GM23248 (cell line): Measurements from ENCODE around the gene STIM1. TPM values are rescaled to one million over a fixed set of nuclear protein-coding genes. Genes with fewer than 3 reads are reported as not detected.
A peak's percentile ranks its signal among the peaks of the same experiment; 100 is the strongest.

ENCODE experiments used
- DNase-seq: peaks from one replicate; pipeline ENCODE4 v3.0.0-alpha.2; 2015
- H2AFZ ChIP-seq: fragments of 200-600 bp; sonication (generic); 2 replicates; pipeline ENCODE4 v1.6.1; 2016; ENCODE audit warnings: antibody characterized with exemption
- H3F3A ChIP-seq: fragments of 200-600 bp; sonication (generic); 2 replicates; pipeline ENCODE4 v1.6.1; 2016; ENCODE audit warnings: mild to moderate bottlenecking, antibody characterized with exemption, mixed run types; ENCODE audit not compliant: insufficient read depth
- H3K27ac ChIP-seq: fragments of 200-600 bp; sonication (generic); 2 replicates; pipeline ENCODE4 v1.5.1; 2016; ENCODE audit warnings: mild to moderate bottlenecking
- H3K27me3 ChIP-seq: fragments of 200-600 bp; sonication (generic); replicated peaks from 2 replicates; pipeline ENCODE4 v1.6.1; 2016; ENCODE audit warnings: mild to moderate bottlenecking; ENCODE audit not compliant: insufficient read depth
- H3K36me3 ChIP-seq: fragments of 200-600 bp; sonication (generic); 2 replicates; pipeline ENCODE4 v1.6.1; 2016; ENCODE audit warnings: low read depth, mild to moderate bottlenecking
- H3K4me1 ChIP-seq: fragments of 200-600 bp; sonication (generic); 2 replicates; pipeline ENCODE4 v1.6.1; 2016; ENCODE audit warnings: mild to moderate bottlenecking; ENCODE audit not compliant: insufficient read depth
- H3K4me2 ChIP-seq: fragments of 200-600 bp; sonication (generic); one replicate; pipeline ENCODE4 v1.6.1; 2016; ENCODE audit warnings: mild to moderate bottlenecking; ENCODE audit not compliant: unreplicated experiment
- H3K4me3 ChIP-seq: fragments of 200-600 bp; sonication (generic); 2 replicates; pipeline ENCODE4 v1.5.1; 2016; ENCODE audit warnings: mild to moderate bottlenecking
- H3K79me2 ChIP-seq: fragments of 200-600 bp; sonication (generic); 2 replicates; pipeline ENCODE4 v1.6.1; 2016; ENCODE audit warnings: mild to moderate bottlenecking; ENCODE audit not compliant: insufficient read depth
- H3K9ac ChIP-seq: fragments of 200-600 bp; sonication (generic); 2 replicates; pipeline ENCODE4 v1.6.1; 2016; ENCODE audit warnings: mild to moderate bottlenecking
- H3K9me2 ChIP-seq: fragments of 200-600 bp; sonication (generic); 2 replicates; pipeline ENCODE4 v1.6.1; 2016; ENCODE audit warnings: mixed run types, mild to moderate bottlenecking, moderate library complexity; ENCODE audit not compliant: insufficient read depth
- H3K9me3 ChIP-seq: fragments of 200-600 bp; sonication (generic); one replicate; pipeline ENCODE4 v1.6.1; 2017; ENCODE audit warnings: low read depth
- H4K20me1 ChIP-seq: fragments of 200-600 bp; sonication (generic); 2 replicates; pipeline ENCODE4 v1.6.0; 2016; ENCODE audit not compliant: insufficient read depth
- EZH2 ChIP-seq: fragments of 200-600 bp; sonication (generic); IDR thresholded peaks from 2 replicates; pipeline ENCODE4 v1.6.1; 2018; ENCODE audit warnings: antibody characterized with exemption, mild to moderate bottlenecking; ENCODE audit not compliant: insufficient read depth, poor library complexity, severe bottlenecking
- EZH2phosphoT487 ChIP-seq: fragments of 200-600 bp; sonication (generic); IDR thresholded peaks from 2 replicates; pipeline ENCODE4 v1.6.1; 2018; ENCODE audit warnings: antibody characterized with exemption, moderate library complexity, mild to moderate bottlenecking, low read depth; ENCODE audit not compliant: insufficient read depth
- WGBS, 2 experiments: methylation state at CpG; one replicate each; pipeline ENCODE4 v1.1.6; 2015 to 2017; ENCODE audit warnings: low lambda C conversion rate in 2 of 2, low coverage in 1 of 2; ENCODE audit errors: missing lambda C conversion rate in 2 of 2; 5-methylcytosine and 5-hydroxymethylcytosine counted together
- in situ Hi-C: fragments of 300-500 bp; cut with MboI; formaldehyde crosslinking; loops from 2 replicates; pipeline ENCODE4 v1.15.0; 2020
- polyA plus RNA-seq: library from polyadenylated mRNA; unstranded; fragments of >200 nt; fragmentation: Nextera tagmentation; extraction: Ambion mirVana; gene quantifications from 2 replicates; pipeline ENCODE4 v1.2.1, GENCODE V29; 2016
- total RNA-seq: library from RNA; depleted of rRNA; stranded (reverse); fragments of >200 nt; shearing (Covaris generic); gene quantifications from 2 replicates; pipeline ENCODE4 v1.2.3, GENCODE V29; 2014

Gene STIM1
- total and polyA plus RNA-seq, 2 experiments from 2014 or later = 22.3 to 24.6 TPM

GRCh38 chr11:4064278-4064955 lies 209.0 kb downstream of the STIM1 start:
- TF ChIP-seq EZH2 = no peak
- no peak for TF ChIP-seq EZH2phosphoT487
- H3F3A ChIP-seq = no peaks in the 10 kb centered on the region
- 76 to 87% methylated on average over 1 of the region's 1 CpG for WGBS, 2 experiments
- no peak overlapping the region for H3K9ac ChIP-seq
- H3K27me3 ChIP-seq = no peaks in the 10 kb centered on the region
- no peaks in the 10 kb centered on the region for H3K36me3 ChIP-seq
- H3K4me1 ChIP-seq = peaks cover 10% of the 10 kb centered on the region
- DNase-seq = no peak
- no peaks in the 10 kb centered on the region for H3K9me2 ChIP-seq
- no peaks in the 10 kb centered on the region for H4K20me1 ChIP-seq
- H2AFZ ChIP-seq = no peak overlapping the region
- in situ Hi-C loops = no loop called here
- H3K79me2 ChIP-seq = no peaks in the 10 kb centered on the region
- H3K4me2 ChIP-seq = no peak overlapping the region
- H3K9me3 ChIP-seq = no peaks in the 10 kb centered on the region
- H3K27ac ChIP-seq = no peak overlapping the region
- no peak overlapping the region for H3K4me3 ChIP-seq

- WGBS, 2 experiments = 100% methylated on average over 1 of the region's 1 CpG
These were observed 209.6 kb downstream of the STIM1 start for GRCh38 chr11:4065086-4065485.

GRCh38 chr11:4065601-4066377 lies 210.3 kb downstream of the STIM1 start:
- no peaks in the 10 kb centered on the region for H3F3A ChIP-seq
- no peak overlapping the region for H3K9ac ChIP-seq
- no peak overlapping the region for H2AFZ ChIP-seq
- no peaks in the 10 kb centered on the region for H4K20me1 ChIP-seq
- in situ Hi-C loops = loop anchor here (5.0 kb wide), 1 partner anchor 218 kb away; no protein-coding TSS in a partner anchor
- H3K27ac ChIP-seq = no peak overlapping the region
- WGBS, 2 experiments = 52 to 56% methylated on average over 2 of the region's 2 CpGs
- no peaks in the 10 kb centered on the region for H3K9me3 ChIP-seq
- H3K79me2 ChIP-seq = no peaks in the 10 kb centered on the region
- H3K9me2 ChIP-seq = no peaks in the 10 kb centered on the region
- no peaks in the 10 kb centered on the region for H3K36me3 ChIP-seq
- H3K4me3 ChIP-seq = no peak overlapping the region
- H3K27me3 ChIP-seq = no peaks in the 10 kb centered on the region
- H3K4me1 ChIP-seq = peaks cover 10% of the 10 kb centered on the region
- peak; percentile 26 for DNase-seq
- TF ChIP-seq EZH2phosphoT487 = no peak
- TF ChIP-seq EZH2 = no peak
- no peak overlapping the region for H3K4me2 ChIP-seq

More at GRCh38 chr11:4065086-4065485, 209.6 kb downstream of the STIM1 start:
- Histone ChIP-seq H3K4me2 (no peak overlapping the region), H2AFZ (no peak overlapping the region), H3K27me3 (no peaks in the 10 kb centered on the region), H3K9ac (no peak overlapping the region), H3K36me3 (no peaks in the 10 kb centered on the region), H3K79me2 (no peaks in the 10 kb centered on the region), H3K27ac (no peak overlapping the region), H3K9me3 (no peaks in the 10 kb centered on the region), H4K20me1 (no peaks in the 10 kb centered on the region), H3F3A (no peaks in the 10 kb centered on the region), H3K9me2 (no peaks in the 10 kb centered on the region), H3K4me3 (no peak overlapping the region), H3K4me1 (peaks cover 10% of the 10 kb centered on the region)
- in situ Hi-C loops = loop anchor here (5.0 kb wide), 1 partner anchor 218 kb away; no protein-coding TSS in a partner anchor
- TF ChIP-seq EZH2phosphoT487 (no peak), EZH2 (no peak)
- DNase-seq = no peak

GRCh38 chr11:4066910-4067309 lies 211.4 kb downstream of the STIM1 start:
- H3K4me2 ChIP-seq = no peak overlapping the region
- no peaks in the 10 kb centered on the region for H3K36me3 ChIP-seq
- no peaks in the 10 kb centered on the region for H4K20me1 ChIP-seq
- 84 to 87% methylated on average over 5 of the region's 5 CpGs for WGBS, 2 experiments
- no peak overlapping the region for H3K9ac ChIP-seq
- H3K9me2 ChIP-seq = no peaks in the 10 kb centered on the region
- H3K27me3 ChIP-seq = no peaks in the 10 kb centered on the region
- H2AFZ ChIP-seq = no peak overlapping the region
- H3F3A ChIP-seq = no peaks in the 10 kb centered on the region
- DNase-seq = no peak
- H3K4me1 ChIP-seq = peaks cover 10% of the 10 kb centered on the region
- H3K27ac ChIP-seq = no peak overlapping the region
- H3K9me3 ChIP-seq = no peaks in the 10 kb centered on the region
- no peak overlapping the region for H3K4me3 ChIP-seq
- no peaks in the 10 kb centered on the region for H3K79me2 ChIP-seq
- TF ChIP-seq EZH2 (no peak), EZH2phosphoT487 (no peak)
- in situ Hi-C loops = loop anchor here (5.0 kb wide), 1 partner anchor 220 kb away; no protein-coding TSS in a partner anchor
